ENCODE measurements around the gene GEN1. TPM values are rescaled to one million over a fixed set of nuclear protein-coding genes. Genes with fewer than 3 reads are reported as not detected.

Gene GEN1
- total RNA-seq, 1 experiment from 2014 or later, result 36.5 TPM

GRCh38 chr2:17771956-17772355 is 18.0 kb downstream of the GEN1 start:
- Histone ChIP-seq H3K4me1 (no peaks in the 10 kb centered on the region), H3K27me3 (replicated peaks; ENCODE audit: control insufficient read depth, insufficient read depth, low read length) (no peaks in the 10 kb centered on the region), H3K36me3 (ENCODE audit: control insufficient read depth, insufficient read depth, low read length) (no peaks in the 10 kb centered on the region), H3K9me3 (no peaks in the 10 kb centered on the region), H3K4me3 (ENCODE audit: low read depth, low read length) (no peak overlapping the region)
- intact Hi-C loops (cut with micrococcal nuclease; ENCODE audit: unreplicated experiment), result no loop called here
- ChIA-PET CTCF (no interaction called here), POLR2A (no interaction called here)
- no peaks in the 10 kb centered on the region for H3K4me1 Mint-ChIP-seq (ENCODE audit: low read depth, unreplicated experiment)
- TF ChIP-seq, protein P1, sequence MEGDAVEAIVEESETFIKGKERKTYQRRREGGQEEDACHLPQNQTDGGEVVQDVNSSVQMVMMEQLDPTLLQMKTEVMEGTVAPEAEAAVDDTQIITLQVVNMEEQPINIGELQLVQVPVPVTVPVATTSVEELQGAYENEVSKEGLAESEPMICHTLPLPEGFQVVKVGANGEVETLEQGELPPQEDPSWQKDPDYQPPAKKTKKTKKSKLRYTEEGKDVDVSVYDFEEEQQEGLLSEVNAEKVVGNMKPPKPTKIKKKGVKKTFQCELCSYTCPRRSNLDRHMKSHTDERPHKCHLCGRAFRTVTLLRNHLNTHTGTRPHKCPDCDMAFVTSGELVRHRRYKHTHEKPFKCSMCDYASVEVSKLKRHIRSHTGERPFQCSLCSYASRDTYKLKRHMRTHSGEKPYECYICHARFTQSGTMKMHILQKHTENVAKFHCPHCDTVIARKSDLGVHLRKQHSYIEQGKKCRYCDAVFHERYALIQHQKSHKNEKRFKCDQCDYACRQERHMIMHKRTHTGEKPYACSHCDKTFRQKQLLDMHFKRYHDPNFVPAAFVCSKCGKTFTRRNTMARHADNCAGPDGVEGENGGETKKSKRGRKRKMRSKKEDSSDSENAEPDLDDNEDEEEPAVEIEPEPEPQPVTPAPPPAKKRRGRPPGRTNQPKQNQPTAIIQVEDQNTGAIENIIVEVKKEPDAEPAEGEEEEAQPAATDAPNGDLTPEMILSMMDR (IDR thresholded peaks at IDR 0.05; ENCODE audit: insufficient read depth in 1 of 2, low read depth in 1 of 2, low read length in 1 of 2, severe bottlenecking in 1 of 2, unreplicated experiment in 1 of 2), result no peak
- peaks cover 46% of the 10 kb centered on the region for H3K36me3 Mint-ChIP-seq (ENCODE audit: insufficient read depth, unreplicated experiment)
- H3K4me3 Mint-ChIP-seq (ENCODE audit: unreplicated experiment), result no peak overlapping the region
- no peaks in the 10 kb centered on the region for H3K9me3 Mint-ChIP-seq (ENCODE audit: unreplicated experiment)
- no TSS peak for BruUV-seq (replicated peaks)
- no peak overlapping the region for H3K27ac Mint-ChIP-seq (ENCODE audit: unreplicated experiment)
- DNase-seq, result no peak
- H3K27me3 Mint-ChIP-seq (ENCODE audit: insufficient read depth, unreplicated experiment), result no peaks in the 10 kb centered on the region

DNA sequence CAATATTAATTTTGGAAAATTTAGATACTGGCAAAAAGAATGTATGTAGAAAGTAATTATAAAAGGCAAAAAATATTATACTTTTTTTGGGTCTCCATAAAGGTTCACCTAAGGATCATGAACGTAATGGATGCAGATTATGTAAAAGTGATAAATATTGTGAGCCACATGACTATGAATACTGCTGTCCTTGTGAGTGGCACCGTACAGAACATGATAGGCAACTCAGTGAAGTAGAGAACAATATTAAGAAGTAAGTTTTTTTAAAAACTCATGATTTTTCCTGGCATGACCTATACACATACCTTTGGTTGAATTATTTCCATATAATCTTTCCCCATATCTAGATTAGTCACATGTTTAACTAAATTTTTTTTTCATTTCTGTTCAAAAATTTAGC is 18.6 kb downstream of the GEN1 start:
- BruUV-seq (replicated peaks), result no TSS peak
- Mint-ChIP-seq H3K4me3 (ENCODE audit: unreplicated experiment) (no peak overlapping the region), H3K27me3 (ENCODE audit: insufficient read depth, unreplicated experiment) (no peaks in the 10 kb centered on the region), H3K4me1 (ENCODE audit: low read depth, unreplicated experiment) (no peaks in the 10 kb centered on the region), H3K36me3 (ENCODE audit: insufficient read depth, unreplicated experiment) (peaks cover 48% of the 10 kb centered on the region), H3K27ac (ENCODE audit: unreplicated experiment) (no peak overlapping the region), H3K9me3 (ENCODE audit: unreplicated experiment) (no peaks in the 10 kb centered on the region)
- no peak for DNase-seq
- no peaks in the 10 kb centered on the region for H3K27me3 ChIP-seq (replicated peaks; ENCODE audit: control insufficient read depth, insufficient read depth, low read length)
- intact Hi-C loops (cut with micrococcal nuclease; ENCODE audit: unreplicated experiment), result no loop called here
- no peak overlapping the region for H3K4me3 ChIP-seq (ENCODE audit: low read depth, low read length)
- ChIA-PET CTCF (no interaction called here), POLR2A (no interaction called here)
- H3K9me3 ChIP-seq, result no peaks in the 10 kb centered on the region
- no peaks in the 10 kb centered on the region for H3K36me3 ChIP-seq (ENCODE audit: control insufficient read depth, insufficient read depth, low read length)
- TF ChIP-seq, protein P1 (IDR thresholded peaks at IDR 0.05; ENCODE audit: insufficient read depth in 1 of 2, low read depth in 1 of 2, low read length in 1 of 2, severe bottlenecking in 1 of 2, unreplicated experiment in 1 of 2), result no peak
- no peaks in the 10 kb centered on the region for H3K4me1 ChIP-seq

DNA sequence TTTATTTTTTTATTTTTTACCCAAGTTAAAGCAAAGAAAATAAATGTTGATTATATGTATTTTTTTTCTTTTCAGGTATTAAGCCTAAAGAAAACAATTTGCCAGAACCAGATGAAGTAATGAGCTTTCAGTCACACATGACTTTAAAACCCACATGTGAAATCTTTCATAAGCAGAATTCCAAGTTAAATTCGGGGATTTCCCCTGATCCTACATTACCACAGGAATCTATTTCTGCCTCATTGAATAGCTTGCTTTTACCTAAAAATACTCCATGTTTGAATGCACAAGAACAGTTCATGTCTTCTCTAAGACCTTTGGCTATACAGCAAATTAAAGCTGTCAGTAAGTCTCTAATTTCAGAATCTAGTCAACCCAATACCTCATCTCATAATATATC is 26.6 kb downstream of the GEN1 start:
- intact Hi-C loops (cut with micrococcal nuclease; ENCODE audit: unreplicated experiment), result no loop called here
- no peaks in the 10 kb centered on the region for H3K27me3 Mint-ChIP-seq (ENCODE audit: insufficient read depth, unreplicated experiment)
- H3K27me3 ChIP-seq (replicated peaks; ENCODE audit: control insufficient read depth, insufficient read depth, low read length), result no peaks in the 10 kb centered on the region
- DNase-seq, result no peak
- ChIA-PET CTCF (no interaction called here), POLR2A (no interaction called here)
- TF ChIP-seq, protein P1 (IDR thresholded peaks at IDR 0.05; ENCODE audit: insufficient read depth in 1 of 2, low read depth in 1 of 2, low read length in 1 of 2, severe bottlenecking in 1 of 2, unreplicated experiment in 1 of 2), result no peak
- no peaks in the 10 kb centered on the region for H3K9me3 ChIP-seq
- H3K9me3 Mint-ChIP-seq (ENCODE audit: unreplicated experiment), result no peaks in the 10 kb centered on the region
- peaks cover 56% of the 10 kb centered on the region for H3K36me3 Mint-ChIP-seq (ENCODE audit: insufficient read depth, unreplicated experiment)
- H3K4me1 Mint-ChIP-seq (ENCODE audit: low read depth, unreplicated experiment), result no peaks in the 10 kb centered on the region
- BruUV-seq (replicated peaks), result no TSS peak
- H3K36me3 ChIP-seq (ENCODE audit: control insufficient read depth, insufficient read depth, low read length), result no peaks in the 10 kb centered on the region
- H3K4me3 Mint-ChIP-seq (ENCODE audit: unreplicated experiment), result no peak overlapping the region
- H3K4me1 ChIP-seq, result no peaks in the 10 kb centered on the region
- H3K4me3 ChIP-seq (ENCODE audit: low read depth, low read length), result no peak overlapping the region
- H3K27ac Mint-ChIP-seq (ENCODE audit: unreplicated experiment), result no peak overlapping the region
